ENCODE results near the gene CUX1.
"Not testable (repeated sequence)": the region's sequence is repeated elsewhere in the genome, so short reads cannot be mapped to it uniquely, and the experiment has no call there.

The CUX1 gene

DNA sequence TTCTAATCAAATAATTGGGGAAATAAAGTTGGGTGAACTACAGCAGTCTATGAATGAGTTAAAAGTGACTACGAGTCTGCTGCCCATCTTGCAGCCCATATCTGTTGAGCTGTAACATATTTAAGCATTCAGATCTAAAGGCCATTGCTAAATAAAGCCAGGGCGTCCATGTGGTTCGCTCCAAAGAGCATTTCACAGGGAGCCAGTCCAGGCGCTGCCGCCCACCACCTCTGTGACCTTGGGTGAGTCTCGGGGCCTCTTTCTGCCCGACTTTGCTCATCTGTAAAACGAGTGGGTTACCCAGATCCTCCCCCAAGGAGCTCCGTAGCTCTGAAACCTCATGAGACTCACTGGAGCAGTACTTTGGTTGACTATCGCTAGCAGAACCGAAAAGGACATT lies 223.1 kb downstream of the CUX1 start:
- in situ Hi-C loops (cut with MboI; ENCODE audit: low pct_unique_long_range_greater_than_20kb, low sequenced_read_pairs): no loop called here
- DNase-seq: no peak

DNA sequence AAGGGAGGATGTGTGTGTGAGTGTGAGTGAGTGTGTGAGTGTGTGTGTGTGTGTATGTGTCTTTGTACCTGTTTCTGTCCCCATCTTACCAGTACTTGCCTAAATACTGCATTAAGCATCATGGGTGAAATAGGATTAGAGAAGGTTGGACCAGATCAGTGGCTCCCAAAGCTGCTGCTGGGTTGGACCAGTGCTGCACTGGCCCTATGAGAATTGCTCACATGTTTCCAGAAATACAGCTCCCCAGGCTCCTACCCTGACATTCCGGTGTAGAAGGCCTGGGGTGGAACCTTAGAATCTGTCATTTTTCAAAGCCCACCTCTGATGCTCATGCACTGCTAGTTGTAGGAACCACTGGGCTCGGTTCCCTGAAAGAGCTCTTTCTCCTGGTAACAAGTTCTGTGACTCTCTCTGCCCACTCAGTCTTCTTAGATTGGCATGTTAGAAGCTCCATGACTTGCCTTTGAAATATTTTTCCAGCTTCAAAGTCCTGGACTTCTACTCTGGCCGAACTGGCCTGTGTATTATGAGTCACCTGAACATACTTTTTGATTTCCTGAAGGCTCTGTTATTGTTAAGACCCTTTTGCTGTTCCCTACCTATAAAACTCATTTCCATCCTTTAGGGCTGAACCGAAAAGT lies 224.7 kb downstream of the CUX1 start:
- DNase-seq: no peak
- in situ Hi-C loops (cut with MboI; ENCODE audit: low pct_unique_long_range_greater_than_20kb, low sequenced_read_pairs): no loop called here

DNA sequence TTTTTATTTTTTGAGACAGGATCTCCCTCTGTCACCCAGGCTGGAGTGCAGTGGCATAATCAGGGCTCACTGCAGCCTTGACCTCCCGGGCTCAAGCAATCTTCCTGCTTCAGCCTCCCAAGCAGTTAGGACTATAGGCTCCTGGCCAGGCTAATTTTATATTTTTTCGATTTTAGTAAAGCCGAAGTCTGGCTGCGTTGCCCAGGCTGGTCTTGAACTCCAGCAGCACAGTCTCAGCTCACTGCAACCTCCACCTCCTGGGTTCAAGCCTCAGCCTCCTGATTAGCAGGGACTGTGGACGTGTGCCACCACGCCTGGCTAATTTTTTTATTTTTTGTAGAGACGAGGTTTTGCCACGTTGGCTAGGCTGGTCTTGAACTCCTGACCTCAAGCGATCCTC lies 225.4 kb downstream of the CUX1 start:
- in situ Hi-C loops (cut with MboI; ENCODE audit: low pct_unique_long_range_greater_than_20kb, low sequenced_read_pairs); DNase-seq: not testable (repeated sequence)

DNA sequence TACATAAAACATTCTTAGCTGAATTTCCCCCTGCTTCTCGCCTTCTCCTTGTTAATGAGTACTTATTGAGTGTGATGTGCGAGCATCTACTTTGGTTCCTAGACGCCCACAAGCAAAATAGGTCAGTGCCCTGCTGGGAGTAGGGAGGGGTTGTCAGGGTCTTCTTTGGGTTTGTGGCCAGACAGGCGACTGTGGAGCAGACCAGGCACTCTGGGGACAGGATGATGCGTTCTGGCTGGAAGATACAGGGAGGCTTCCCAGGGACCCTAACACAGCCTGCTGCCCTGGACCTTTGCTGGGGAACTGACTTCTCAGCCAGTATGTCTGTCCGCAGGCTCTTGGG lies 227.2 kb downstream of the CUX1 start:
- peak; percentile 12 for DNase-seq
- in situ Hi-C loops (cut with MboI; ENCODE audit: low pct_unique_long_range_greater_than_20kb, low sequenced_read_pairs): no loop called here

DNA sequence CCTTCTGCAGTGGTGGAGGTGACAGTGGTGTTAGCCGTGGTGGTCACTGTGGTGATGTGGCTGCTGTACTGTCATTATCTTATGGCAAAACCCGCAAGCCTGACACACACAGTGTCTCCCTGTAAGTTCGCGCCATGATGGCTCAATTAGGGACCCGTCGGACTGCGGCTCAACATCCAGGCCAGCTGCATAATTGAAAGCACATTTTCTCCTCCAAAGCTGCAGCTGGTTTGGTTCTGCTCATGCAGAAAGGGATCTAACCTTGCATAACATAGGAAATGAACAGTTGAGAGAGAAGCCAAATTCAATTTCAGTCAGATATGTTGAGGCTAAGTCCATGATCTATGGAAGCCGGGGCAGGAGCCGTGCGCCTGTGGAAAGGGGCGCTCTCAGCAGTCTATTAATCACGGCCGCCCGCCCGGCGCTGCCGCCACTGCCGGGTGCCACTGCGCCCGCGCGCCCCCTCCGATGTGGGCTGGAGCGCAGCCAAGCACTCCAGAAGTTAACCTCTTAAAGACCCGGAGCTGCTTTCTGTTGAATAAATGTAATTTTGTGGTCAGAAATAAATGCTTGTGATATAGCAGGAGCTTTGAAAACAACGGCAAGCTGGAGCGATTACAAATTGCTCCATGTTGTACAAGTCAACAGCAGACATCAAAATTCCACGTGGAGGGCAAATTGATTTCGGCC lies 227.7 kb downstream of the CUX1 start:
- in situ Hi-C loops (cut with MboI; ENCODE audit: low pct_unique_long_range_greater_than_20kb, low sequenced_read_pairs): no loop called here
- DNase-seq: peak; percentile 48

DNA sequence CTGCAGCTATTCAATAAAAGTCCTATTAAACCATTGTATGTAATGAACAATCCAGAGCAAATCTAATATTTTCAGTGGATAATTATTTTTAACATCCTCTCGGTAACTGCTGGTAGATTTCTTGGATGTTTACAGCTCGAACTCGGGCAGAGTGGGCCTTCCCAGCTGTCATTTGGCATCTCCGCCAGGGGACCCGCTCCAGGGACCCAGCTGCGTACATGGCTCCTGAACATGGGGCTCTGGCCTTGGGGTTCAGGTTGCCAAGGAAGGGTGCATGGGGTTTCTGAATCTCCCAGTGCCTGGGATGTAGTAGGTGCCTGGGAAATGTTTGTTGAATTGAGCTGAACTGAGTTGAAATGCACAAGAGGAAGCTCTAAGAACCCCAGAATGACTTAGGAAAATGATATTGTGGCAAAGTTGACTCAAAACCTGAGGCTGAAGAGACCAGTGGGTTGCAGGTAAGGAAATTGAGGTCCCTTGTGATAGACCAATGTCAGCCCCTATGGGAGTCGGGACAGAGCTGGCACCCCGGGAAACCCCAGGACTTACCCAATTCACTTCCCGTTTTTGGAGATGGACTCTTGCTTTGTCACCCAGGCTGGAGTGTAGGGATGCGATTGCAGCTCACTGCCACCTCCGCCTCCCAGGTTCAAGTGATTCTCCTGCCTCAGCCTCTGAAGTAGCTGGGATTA lies 228.4 kb downstream of the CUX1 start:
- in situ Hi-C loops (cut with MboI; ENCODE audit: low pct_unique_long_range_greater_than_20kb, low sequenced_read_pairs): no loop called here

DNA sequence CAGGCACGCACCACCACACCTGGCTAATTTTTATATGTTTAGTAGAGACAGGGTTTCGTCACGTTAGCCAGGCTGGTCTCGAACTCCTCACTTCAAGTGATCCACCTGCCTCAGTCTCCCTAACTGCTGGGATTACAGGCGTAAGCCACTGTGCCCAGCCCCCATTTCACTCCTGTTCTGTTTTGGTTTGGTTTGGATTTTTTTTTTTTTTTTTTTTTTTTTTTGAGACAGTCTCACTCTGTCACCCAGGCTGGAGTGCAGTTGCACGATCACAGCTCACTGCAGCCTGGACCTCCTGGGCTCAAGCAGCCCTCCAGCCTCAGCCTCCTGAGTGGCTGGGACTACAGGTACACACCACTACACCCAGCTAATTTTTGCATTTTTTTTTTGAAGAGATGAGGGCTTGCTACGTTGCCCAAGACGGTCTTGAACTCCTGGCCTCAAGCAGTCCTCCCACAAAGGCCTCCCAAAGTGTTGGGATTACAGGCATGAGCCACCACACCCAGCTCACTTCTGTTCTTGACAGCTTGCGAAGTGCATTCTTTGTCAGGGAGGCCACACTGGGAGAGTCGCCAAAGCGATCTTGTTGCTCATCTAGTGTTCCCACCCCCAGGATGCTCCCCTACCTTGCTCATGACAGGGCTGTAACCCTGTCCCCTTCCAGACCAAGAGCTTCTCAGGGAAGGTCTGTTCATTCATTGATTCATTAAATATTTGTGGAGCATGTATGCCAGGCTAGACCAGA lies 229.1 kb downstream of the CUX1 start:
- DNase-seq: no peak
- in situ Hi-C loops (cut with MboI; ENCODE audit: low pct_unique_long_range_greater_than_20kb, low sequenced_read_pairs): no loop called here

More for the DNA sequence above, 228.4 kb downstream of the CUX1 start:
- DNase-seq: no peak

DNA sequence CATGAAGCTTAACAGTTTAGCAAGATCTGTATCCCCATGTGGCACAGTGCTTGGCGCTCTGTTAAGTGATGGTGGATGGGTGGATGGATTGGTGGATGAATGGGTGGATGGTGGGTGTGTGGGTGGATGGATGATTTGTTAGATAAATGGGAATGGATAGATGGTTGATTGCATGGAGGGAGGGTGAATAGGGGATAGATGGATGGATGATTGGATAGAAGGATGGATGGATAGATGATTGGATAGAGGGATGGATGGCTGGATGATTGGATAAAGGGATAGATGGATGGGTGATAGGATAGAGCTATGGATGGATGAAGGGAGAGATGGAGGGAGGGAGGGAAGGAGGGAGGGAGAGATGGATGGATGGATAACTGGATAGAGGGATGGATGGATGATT lies 229.7 kb downstream of the CUX1 start:
- in situ Hi-C loops (cut with MboI; ENCODE audit: low pct_unique_long_range_greater_than_20kb, low sequenced_read_pairs): no loop called here
- no peak for DNase-seq

DNA sequence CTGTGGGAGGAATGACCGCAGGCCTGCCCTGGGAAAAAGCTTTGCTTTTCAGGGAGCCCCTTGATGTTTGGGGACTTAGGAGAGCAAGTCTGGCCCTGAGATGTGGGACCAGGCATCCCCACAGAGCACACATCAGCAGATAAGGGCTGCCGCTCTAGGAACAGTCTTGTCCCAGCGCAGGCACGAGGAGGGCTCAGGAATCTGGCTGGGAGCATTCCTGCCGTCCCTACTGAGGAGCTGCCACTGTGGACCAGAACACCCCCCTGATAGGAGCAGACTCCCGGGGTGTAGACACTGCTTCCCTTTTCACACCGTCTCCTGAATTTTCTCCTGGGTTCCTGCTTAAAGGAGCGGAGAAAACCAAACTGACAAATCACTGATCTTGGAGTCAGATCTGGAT lies 232.3 kb downstream of the CUX1 start:
- DNase-seq: no peak
- in situ Hi-C loops (cut with MboI; ENCODE audit: low pct_unique_long_range_greater_than_20kb, low sequenced_read_pairs): no loop called here

DNA sequence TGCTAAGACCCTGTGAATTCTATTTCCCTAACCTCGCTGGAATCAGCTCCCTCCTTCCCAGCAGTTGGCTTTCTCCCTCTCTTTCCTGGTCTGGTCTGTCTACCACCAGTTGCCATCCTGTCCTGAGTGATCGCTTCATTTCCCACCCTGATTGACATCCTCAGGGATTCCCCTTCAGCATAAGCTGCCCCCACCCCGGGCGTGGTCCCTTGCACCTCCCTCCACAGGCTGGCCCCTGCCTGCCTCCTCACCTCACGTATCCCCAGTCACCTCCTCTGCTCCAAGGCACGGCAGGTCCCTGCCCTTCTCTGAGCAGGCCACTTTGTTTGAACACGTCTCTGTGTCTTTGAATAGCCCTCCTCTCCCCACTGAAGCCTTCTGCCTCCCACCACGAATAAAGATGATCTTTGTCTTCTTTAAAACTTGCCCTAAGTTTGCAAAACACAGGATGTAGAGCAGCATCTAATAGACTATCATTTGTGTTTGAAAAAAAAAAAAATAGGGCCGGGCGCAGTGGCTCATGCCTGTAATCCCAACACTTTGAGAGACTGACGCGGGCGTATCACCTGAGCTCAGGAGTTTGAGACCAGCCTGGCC lies 233.5 kb downstream of the CUX1 start:
- in situ Hi-C loops (cut with MboI; ENCODE audit: low pct_unique_long_range_greater_than_20kb, low sequenced_read_pairs): no loop called here
- no peak for DNase-seq

DNA sequence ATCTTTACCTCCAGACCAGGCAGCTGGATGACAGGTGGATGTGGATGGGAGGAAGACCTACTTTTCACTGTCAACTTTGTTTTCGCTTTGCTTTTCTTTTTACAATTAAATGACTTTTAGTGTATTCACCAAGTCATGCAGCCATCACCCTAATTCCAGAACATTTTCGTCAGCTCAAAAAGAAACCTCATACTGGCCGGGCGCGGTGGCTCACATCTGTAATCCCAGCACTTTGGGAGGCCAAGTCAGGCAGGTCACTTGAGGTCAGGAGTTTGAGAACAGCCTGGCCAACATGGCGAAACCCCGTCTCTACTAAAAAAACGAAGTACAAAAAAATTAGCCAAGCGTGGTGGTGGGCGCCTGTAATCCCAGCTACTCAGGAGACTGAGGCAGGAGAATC lies 234.3 kb downstream of the CUX1 start:
- DNase-seq; in situ Hi-C loops (cut with MboI; ENCODE audit: low pct_unique_long_range_greater_than_20kb, low sequenced_read_pairs): not testable (repeated sequence)

DNA sequence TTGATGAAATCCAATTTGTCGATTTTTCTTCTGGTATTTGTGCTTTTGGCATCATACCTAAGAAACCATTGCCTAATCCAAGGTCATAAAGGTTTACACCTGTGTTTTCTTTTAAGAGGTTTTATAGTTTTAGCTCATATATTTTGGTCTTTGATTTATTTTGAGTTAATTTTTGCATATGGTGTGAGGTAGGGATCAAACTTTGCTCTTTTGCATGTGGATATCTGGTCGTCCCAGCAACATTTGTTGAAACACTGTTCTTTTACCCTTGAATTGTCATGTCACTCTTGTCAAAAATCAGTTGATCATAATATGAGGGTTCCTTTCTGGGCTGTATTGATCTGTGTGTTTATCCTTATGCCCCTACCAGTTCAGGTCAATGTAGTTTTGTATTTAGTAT lies 236.7 kb downstream of the CUX1 start:
- DNase-seq: no peak
- in situ Hi-C loops (cut with MboI; ENCODE audit: low pct_unique_long_range_greater_than_20kb, low sequenced_read_pairs): no loop called here

DNA sequence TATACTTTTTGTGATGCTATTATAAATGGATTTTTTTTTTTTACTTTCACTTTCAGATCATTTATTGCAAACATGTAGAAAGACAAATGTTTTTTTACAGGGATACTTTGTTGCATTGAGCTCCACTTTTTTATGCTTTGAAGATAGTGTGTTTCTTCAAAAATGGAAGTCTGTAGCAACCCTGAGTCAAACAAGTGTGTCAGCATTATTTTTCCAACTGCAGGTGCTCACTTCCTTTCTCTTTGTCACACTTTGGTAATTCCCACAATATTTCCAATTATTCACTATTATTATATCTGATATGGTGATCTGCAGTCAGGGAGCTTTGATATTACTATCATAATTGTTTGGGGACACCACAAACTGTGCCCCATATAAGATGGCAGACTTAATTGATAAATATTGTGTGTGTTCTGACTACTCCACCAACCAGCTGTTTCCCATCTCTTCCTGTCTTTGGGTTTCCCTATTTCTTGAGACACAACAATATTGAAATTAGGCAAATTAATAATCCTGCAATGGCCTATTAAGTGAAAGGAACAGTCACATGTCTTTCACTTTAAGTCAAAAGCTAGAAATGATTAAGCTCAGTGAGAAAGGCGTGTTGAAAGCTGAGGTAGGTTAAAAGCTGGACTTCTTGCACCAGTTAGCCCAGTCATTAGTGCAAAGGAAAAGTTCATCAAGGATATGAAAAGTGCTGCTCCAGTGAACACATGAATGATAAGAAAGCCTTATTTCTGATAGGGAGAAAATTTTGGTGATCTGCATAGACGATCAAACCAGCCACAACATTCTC lies 238.0 kb downstream of the CUX1 start:
- no peak for DNase-seq
- in situ Hi-C loops (cut with MboI; ENCODE audit: low pct_unique_long_range_greater_than_20kb, low sequenced_read_pairs): no loop called here

DNA sequence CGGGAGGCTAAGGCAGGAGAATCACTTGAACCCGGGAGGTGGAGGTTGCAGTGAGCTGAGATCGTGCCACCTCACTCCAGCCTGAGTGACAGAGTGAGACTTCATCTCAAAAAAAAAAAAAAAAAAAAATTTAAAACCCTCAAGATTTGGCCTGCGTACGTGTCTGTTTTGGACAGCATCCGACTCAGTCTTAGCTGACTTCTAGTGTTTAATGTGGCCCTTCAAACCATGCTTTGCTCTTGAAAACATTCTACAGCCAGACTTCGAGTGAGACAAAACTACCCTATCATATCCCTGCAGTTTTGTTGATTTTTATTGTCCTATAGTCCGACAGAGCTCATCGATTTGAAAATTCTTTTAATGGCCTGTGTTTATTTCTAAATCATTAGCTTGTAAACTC lies 242.1 kb downstream of the CUX1 start:
- DNase-seq: no peak
- in situ Hi-C loops (cut with MboI; ENCODE audit: low pct_unique_long_range_greater_than_20kb, low sequenced_read_pairs): no loop called here

DNA sequence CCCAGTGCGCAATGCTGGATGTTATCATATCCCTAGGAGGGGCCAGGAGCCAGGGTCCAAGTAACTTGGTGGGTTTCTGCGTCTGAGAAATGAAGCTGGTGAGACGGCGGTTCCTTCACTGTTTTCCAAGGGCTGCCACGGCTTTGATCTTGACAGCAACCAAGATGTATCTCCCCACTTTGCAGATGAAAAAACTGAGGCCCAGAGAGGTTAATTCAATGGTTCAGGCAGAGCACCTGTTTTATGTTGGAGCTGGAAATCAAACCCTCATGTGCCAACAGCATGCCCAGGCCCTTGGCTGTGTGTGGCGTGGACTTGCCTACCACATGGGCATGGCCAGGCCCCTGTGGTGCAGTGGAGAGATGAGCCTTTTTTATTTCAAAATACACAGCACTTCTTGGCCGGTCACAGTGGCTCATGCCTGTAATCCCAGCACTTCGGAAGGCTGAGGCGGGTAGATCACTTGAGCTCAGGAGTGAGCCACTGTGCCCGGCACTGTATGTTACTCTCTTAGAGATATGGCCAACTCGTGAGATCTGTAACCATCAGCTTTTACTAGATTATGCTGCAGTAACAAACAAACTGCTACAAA lies 244.0 kb downstream of the CUX1 start:
- in situ Hi-C loops (cut with MboI; ENCODE audit: low pct_unique_long_range_greater_than_20kb, low sequenced_read_pairs): no loop called here

DNA sequence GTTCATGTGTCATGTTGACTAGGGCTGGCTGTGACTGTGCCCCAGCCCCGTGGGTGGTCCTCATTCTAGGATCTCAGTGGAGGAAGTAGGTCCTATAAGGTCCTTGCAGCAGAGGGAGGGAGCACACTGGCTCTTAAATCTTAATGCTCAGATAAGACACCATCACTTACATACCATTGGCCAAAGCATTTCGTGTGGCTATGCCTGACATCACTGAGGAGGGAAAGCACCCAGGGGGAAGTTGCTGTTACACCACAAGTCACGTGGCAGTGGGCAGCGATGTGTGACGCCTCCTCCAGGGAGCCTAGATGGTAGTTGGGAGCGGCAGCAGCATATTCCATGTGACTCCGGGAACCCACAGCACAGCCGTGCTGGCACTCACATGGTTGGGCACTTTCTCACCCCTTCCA lies 244.6 kb downstream of the CUX1 start:
- in situ Hi-C loops (cut with MboI; ENCODE audit: low pct_unique_long_range_greater_than_20kb, low sequenced_read_pairs): no loop called here
- DNase-seq: peak; percentile 89

More for the DNA sequence above, 244.0 kb downstream of the CUX1 start:
- no peak for DNase-seq

DNA sequence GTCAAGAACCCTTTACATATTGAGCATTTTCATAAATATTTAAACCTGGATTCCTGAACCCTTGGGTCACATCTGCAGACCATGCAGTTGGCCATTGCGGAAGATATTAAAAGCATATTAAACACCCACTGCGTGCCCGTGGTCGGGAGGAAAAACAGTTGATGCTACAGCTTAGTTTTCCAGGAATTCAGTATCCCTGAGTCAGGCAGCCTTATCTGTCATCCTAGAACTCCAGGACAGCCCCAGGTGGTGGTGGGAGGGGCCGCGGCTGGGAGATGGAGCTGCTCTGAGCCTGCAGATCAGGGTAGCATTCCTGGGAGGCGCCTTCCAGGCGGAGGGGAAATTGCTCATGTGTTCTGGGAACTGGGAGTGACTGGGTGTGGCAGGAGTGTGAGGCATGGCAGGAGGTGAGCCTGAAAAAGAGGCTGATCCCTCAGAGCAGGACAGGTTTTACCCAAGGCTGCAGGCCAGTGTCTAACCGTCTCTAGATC lies 246.3 kb downstream of the CUX1 start:
- no peak for DNase-seq

DNA sequence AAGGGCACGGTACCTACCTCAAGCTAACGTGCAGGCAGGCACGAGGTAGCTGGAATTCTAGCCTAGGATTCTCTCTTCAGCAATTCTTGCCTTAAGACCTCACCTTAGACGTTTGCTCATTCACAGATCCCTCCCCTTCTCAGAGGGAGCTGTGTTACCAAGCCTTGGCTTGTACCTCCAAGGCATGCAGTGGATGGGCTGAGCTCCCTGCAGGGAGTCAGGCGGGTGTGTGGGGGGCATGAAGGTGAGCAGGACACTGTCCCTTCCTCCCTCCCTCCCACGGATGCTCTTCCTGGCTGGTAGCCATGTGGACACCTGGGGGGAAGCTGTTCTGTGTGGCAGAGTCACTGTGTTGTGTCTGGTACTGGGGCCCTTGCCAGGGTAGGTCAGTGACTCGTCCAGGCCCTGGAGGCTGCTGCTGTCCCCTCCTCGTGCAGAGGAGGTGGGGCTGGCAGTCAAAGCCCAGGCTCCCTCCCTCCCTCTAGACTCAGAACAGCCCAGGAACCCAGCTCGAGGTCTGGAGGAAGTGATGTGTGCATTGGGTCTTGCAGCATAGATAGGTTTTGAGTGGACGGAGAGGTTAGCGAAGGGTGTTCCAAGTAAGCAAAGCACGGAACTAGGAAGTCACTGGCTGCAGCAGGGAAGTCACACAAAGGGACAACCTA lies 247.1 kb downstream of the CUX1 start:
- in situ Hi-C loops (cut with MboI; ENCODE audit: low pct_unique_long_range_greater_than_20kb, low sequenced_read_pairs): no loop called here

More for the DNA sequence above, 246.3 kb downstream of the CUX1 start:
- in situ Hi-C loops (cut with MboI; ENCODE audit: low pct_unique_long_range_greater_than_20kb, low sequenced_read_pairs): no loop called here

More for the DNA sequence above, 247.1 kb downstream of the CUX1 start:
- DNase-seq: peak; percentile 84
